Head of caudate nucleus (tissue), 42 donors: Measurements from ENCODE around the gene WSCD2.
"Not testable (repeated sequence)": the region's sequence is repeated elsewhere in the genome, so short reads cannot be mapped to it uniquely, and the experiment has no call there.

Experiments used
- DNase-seq, 42 donors: peaks; one replicate each; pipeline versions ENCODE4 v3.0.0 to v3.0.0-alpha.2; 2020 to 2021; ENCODE audit warnings: mixed read lengths in 7 of 42
- intact Hi-C: fragments of 100-400 bp; cut with DNase I; formaldehyde crosslinking; loops from one replicate; pipeline ENCODE4 v1.15.0; 2022

The WSCD2 gene

GRCh38 chr12:108210001-108210400 is 80.9 kb downstream of the WSCD2 start:
- intact Hi-C loops, result no loop called here
- no peak for DNase-seq

GRCh38 chr12:108211157-108211556 is 82.1 kb downstream of the WSCD2 start:
- intact Hi-C loops, result no loop called here
- DNase-seq, result no peak

DNA sequence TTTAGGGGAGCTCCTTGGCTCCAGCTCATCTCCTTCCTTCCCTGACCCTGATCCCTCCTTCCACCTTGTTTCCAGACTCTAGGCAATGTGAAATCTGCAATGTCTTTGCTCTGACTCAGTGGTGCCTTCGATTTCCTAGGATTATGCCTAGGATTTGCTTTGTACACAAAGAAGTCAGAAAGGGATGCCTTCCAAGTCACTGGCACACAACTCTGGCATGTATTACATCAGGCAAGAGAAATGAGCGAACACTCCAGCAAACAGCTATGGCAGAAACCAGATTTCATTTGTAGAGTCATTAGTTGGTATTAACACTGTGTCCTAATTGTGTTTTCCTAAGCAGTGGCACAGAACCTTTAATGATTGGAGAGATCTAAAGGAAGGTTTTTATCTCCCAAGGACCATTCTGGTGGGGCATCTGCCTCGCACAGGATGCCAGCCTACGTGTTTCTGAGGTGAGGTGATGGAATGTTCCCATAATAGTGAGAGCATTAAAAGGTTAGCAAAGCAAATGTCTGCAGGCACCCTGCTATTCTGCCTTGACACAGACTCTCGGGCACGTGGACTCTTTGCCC is 84.9 kb downstream of the WSCD2 start:
- intact Hi-C loops, result no loop called here
- DNase-seq, result no peak

- peak in 4 of 42 donors; percentile 7 to 45 (median 24) for DNase-seq
- intact Hi-C loops, result no loop called here
Observed at GRCh38 chr12:108214486-108214885, 85.4 kb downstream of the WSCD2 start.

GRCh38 chr12:108215458-108215857 is 86.4 kb downstream of the WSCD2 start:
- intact Hi-C loops, result no loop called here
- no peak for DNase-seq

- DNase-seq, result no peak
- intact Hi-C loops, result no loop called here
Observed at GRCh38 chr12:108218921-108219320, 89.8 kb downstream of the WSCD2 start.

DNA sequence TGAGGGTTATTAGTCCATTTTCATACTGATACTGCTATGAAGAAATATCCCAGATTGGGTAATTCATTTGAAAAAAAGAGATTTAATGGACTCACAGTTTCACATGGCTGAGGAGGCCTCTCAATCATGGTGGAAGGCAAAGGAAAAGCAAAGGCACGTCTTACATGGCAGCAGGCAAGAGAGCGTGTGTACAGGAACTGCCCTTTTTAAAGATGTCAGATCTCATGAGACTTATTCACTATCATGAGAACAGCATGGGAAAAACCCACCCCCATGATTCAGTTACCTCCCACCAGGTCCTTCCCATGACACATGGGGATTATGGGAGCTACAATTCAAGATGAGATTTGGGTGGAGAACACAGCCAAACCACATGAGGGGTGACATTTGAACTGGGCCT is 96.0 kb downstream of the WSCD2 start:
- DNase-seq, intact Hi-C loops: not testable (repeated sequence)

- intact Hi-C loops, result no loop called here
Observed at GRCh38 chr12:108226866-108227265, 97.8 kb downstream of the WSCD2 start.

GRCh38 chr12:108228746-108229145 is 99.7 kb downstream of the WSCD2 start:
- no peak for DNase-seq
- intact Hi-C loops, result no loop called here

More at GRCh38 chr12:108226866-108227265, 97.8 kb downstream of the WSCD2 start:
- no peak for DNase-seq

GRCh38 chr12:108231109-108231905 is 102.2 kb downstream of the WSCD2 start:
- DNase-seq, result no peak
- intact Hi-C loops, result no loop called here

DNA sequence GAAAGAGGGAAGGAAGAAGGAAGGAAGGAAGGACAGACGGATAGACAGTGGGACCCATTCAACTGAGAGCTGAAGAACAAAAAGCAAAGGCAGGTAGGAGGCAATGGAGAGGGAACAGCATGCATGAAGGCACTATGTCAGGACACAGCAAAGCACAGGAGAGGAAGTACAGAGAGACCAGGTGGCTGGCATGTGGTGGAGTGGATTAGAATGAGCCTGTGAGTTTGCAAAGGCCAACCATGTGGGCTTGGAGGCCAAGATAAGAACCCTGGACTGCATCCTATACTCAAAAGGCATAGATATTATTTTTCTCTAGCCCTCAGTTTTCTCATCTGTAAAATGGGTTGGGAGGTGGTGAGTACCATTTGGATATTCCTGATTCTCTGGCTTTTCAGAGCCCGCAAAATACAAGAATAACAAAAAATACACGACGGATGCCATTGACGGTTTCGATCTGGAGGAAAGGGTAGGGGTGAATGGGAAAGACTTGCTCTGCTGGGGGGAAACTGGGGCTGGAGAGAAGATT is 102.9 kb downstream of the WSCD2 start:
- DNase-seq, result no peak
- intact Hi-C loops, result no loop called here

- no peak for DNase-seq
- intact Hi-C loops, result no loop called here
Observed at GRCh38 chr12:108232565-108232964, 103.5 kb downstream of the WSCD2 start.

GRCh38 chr12:108234158-108234557 is 105.1 kb downstream of the WSCD2 start:
- no peak for DNase-seq
- intact Hi-C loops, result no loop called here

DNA sequence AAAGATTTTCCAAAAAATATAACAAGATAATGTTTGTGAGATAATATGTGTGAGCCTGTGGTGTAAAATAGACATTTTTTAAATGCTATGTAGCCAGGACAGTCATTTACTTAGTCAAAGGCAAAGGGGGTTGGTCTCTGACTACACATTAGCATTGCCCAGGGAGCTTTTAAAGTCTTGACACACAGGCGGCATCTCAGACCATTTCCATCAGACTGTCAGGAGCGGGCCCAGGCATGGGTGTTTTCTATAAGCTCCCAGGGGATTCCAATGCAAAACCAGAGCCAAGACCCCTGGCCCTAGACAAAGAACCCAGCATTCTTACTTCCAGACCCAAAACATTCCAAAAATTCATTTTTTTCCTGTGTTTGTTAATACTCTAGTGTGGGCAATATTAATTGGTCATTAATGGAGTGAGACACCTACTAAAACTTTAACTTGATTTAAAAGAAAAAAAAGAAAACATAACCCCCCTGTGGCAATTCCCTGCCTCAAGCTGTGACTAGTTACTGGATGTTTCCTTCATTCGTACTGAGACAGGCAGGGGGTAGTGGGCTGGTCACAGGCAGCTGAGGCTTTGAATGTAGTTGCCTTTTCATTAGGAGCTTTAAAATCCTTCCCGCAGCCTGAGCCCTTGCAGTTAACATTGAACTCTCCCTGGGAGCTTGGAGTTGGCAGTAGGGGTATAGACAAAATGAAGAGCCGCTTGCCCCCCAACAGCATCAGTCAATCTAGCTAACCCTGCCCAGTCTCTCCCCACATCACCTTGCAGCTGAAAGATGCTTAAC is 106.3 kb downstream of the WSCD2 start:
- intact Hi-C loops, result no loop called here

DNA sequence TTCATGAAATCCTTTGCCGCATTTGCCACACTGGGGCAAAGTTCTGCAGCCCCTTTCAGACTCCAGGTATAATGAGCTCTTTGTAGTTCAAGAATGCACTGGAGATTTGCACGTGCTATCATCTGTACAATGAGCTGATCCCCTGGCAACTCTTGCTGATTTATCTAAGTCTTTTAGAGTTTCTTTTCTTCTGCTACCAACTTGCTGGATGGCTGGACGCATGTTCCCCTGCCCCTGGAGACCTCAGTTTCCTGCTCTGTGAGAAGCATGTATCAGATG is 106.8 kb downstream of the WSCD2 start:
- no peak for DNase-seq
- intact Hi-C loops, result no loop called here

More for the DNA sequence above, 106.3 kb downstream of the WSCD2 start:
- DNase-seq, result no peak

GRCh38 chr12:108236366-108236765 is 107.3 kb downstream of the WSCD2 start:
- DNase-seq, result no peak
- intact Hi-C loops, result no loop called here

DNA sequence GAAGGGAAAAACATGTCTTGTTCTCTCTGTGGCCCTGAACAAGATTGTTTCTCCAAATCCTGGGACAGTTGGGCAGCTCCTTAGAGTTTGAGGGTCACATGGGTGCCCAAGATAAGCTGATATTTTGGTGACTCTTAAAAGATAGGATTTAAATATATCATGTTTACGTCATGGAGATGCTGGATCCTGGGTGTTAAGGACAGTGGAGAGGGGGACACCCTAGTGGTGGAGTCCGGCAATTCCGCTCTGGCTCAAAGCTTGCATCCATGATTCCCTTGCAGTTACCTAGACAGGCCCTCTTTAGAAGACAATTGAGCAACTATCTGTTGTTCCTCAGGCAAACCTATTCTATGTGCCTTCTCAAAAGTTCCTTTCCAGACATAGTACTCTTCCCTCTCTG is 108.2 kb downstream of the WSCD2 start:
- intact Hi-C loops, result no loop called here
- DNase-seq, result peak in 1 of 42 donors; percentile 16

- DNase-seq, result no peak
- intact Hi-C loops, result no loop called here
Observed at GRCh38 chr12:108238474-108238873, 109.4 kb downstream of the WSCD2 start.

DNA sequence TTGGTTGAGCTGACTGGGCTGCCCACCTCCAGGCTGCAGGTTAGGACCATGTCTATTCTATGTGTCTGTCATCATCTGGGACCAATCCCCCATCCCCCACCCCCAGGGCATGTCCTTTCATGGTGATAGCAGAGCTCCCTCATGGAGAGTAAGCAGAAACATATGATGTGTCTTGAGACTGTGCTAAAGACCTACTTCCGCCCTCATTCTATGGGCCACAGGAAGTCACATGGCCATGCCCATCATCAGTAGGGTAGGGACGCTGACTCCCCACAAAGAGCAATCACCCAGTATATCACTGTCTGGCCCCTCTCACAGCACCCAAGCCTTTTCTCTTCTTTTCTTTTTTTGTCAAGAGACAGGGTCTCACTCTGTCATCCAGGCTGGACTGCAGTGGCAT is 110.3 kb downstream of the WSCD2 start:
- no peak for DNase-seq
- intact Hi-C loops, result no loop called here
